B cell (primary cell): Measurements from ENCODE around the gene CLIP1.

Source experiments
- EZH2 ChIP-seq: IDR thresholded peaks from 2 replicates; pipeline ENCODE4 v1.6.1; 2012; ENCODE audit warnings: borderline replicate concordance, low read depth, mild to moderate bottlenecking, moderate library complexity, low read length; ENCODE audit not compliant: insufficient read depth, poor library complexity, severe bottlenecking
- TF ChIP-seq, protein P1 (sequence below): fragments of 200-600 bp; IDR thresholded peaks from one replicate; pipeline ENCODE4 v1.8.0; 2022; ENCODE audit warnings: antibody characterized with exemption, mild to moderate bottlenecking

DNA sequence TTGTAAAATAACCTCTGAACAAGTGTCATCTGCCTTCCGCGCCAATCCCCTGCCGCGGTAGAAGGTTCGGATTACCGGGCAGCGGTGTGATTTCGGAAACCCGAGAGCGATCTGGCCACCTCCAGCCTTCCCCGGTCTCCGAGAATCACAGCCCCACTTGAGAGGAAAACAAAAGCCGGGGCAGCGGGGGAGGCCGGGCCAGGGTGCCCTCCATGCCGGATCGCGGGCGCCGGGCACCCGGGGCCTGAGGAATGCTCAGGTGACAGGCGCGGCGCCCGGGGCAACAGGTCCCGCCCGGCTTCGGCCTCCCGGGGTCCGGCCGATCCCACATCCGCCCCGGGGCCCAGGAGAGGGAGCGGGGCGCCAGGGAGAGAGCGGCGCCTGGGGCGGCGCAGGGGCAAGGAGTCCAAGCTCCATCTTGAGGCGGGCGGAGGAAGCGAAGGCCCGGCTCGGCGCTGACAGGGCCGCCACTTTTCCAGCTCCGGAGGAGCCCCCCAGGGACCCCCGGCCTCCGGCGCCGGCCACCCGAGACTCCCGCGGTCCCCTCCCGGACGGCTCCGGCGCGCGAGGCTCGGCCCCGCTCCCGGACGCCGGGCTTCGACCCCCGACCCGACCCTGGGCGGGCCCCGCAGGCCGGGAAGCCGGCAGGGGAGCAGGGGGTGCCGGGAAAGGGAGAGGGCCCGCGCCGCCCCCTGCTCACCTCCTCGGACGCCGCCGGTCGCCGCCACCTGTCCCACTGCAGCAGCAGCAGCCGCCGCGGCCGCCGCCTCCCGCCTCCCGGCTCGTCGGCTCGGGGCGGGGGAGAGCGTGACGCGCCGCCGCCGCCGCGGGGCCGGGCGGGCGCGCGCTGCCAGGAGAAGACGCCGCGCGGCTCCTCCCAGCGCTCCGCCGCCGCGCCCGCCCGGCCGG, at the start of gene CLIP1:
- TF ChIP-seq, protein P1, sequence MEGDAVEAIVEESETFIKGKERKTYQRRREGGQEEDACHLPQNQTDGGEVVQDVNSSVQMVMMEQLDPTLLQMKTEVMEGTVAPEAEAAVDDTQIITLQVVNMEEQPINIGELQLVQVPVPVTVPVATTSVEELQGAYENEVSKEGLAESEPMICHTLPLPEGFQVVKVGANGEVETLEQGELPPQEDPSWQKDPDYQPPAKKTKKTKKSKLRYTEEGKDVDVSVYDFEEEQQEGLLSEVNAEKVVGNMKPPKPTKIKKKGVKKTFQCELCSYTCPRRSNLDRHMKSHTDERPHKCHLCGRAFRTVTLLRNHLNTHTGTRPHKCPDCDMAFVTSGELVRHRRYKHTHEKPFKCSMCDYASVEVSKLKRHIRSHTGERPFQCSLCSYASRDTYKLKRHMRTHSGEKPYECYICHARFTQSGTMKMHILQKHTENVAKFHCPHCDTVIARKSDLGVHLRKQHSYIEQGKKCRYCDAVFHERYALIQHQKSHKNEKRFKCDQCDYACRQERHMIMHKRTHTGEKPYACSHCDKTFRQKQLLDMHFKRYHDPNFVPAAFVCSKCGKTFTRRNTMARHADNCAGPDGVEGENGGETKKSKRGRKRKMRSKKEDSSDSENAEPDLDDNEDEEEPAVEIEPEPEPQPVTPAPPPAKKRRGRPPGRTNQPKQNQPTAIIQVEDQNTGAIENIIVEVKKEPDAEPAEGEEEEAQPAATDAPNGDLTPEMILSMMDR, result peak; percentile 64
- no peak for TF ChIP-seq EZH2
